Measurements from ENCODE around the gene TEKT1. TPM values are rescaled to one million over a fixed set of nuclear protein-coding genes. Genes with fewer than 3 reads are reported as not detected.

The TEKT1 gene
- total RNA-seq, 1 donor from 2014 or later = 1.6 TPM

- Mint-ChIP-seq H3K27ac (no peak overlapping the region), H3K9me3 (no peaks in the 10 kb centered on the region), H3K4me1 (ENCODE audit: unreplicated experiment) (no peaks in the 10 kb centered on the region), H3K27me3 (peaks cover 23% of the 10 kb centered on the region), H3K4me3 (no peak overlapping the region), H3K36me3 (no peaks in the 10 kb centered on the region)
- TF ChIP-seq CTCF (conservative IDR thresholded peaks at IDR 0.05) = no peak
- DNase-seq (ENCODE audit: extremely low spot score, unreplicated experiment) = no peak
These were observed 36.3 kb upstream of the TEKT1 start for GRCh38 chr17:6867849-6868248.

- H3K36me3 Mint-ChIP-seq = no peaks in the 10 kb centered on the region
- H3K9me3 Mint-ChIP-seq = no peaks in the 10 kb centered on the region
- DNase-seq (ENCODE audit: extremely low spot score, unreplicated experiment) = no peak
- H3K27ac Mint-ChIP-seq = no peak overlapping the region
- H3K4me1 Mint-ChIP-seq (ENCODE audit: unreplicated experiment) = no peaks in the 10 kb centered on the region
- no peak for TF ChIP-seq CTCF (conservative IDR thresholded peaks at IDR 0.05)
- H3K27me3 Mint-ChIP-seq = peaks cover 28% of the 10 kb centered on the region
- H3K4me3 Mint-ChIP-seq = no peak overlapping the region
These were observed 31.3 kb upstream of the TEKT1 start for GRCh38 chr17:6862825-6863224.

GRCh38 chr17:6862122-6862521 lies 30.6 kb upstream of the TEKT1 start:
- no peaks in the 10 kb centered on the region for H3K4me1 Mint-ChIP-seq (ENCODE audit: unreplicated experiment)
- TF ChIP-seq CTCF (conservative IDR thresholded peaks at IDR 0.05) = no peak

GRCh38 chr17:6857904-6858303 lies 26.4 kb upstream of the TEKT1 start:
- H3K27me3 Mint-ChIP-seq = peaks cover 40% of the 10 kb centered on the region
- no peak overlapping the region for H3K4me3 Mint-ChIP-seq

More at GRCh38 chr17:6862122-6862521, 30.6 kb upstream of the TEKT1 start:
- Mint-ChIP-seq H3K27me3 (peaks cover 32% of the 10 kb centered on the region), H3K27ac (no peak overlapping the region), H3K9me3 (no peaks in the 10 kb centered on the region), H3K36me3 (no peaks in the 10 kb centered on the region), H3K4me3 (no peak overlapping the region)
- no peak for DNase-seq (ENCODE audit: extremely low spot score, unreplicated experiment)

GRCh38 chr17:6857336-6857735 lies 25.8 kb upstream of the TEKT1 start:
- TF ChIP-seq CTCF (conservative IDR thresholded peaks at IDR 0.05) = no peak
- H3K4me3 Mint-ChIP-seq = no peak overlapping the region
- no peak overlapping the region for H3K27ac Mint-ChIP-seq
- no peaks in the 10 kb centered on the region for H3K4me1 Mint-ChIP-seq (ENCODE audit: unreplicated experiment)
- H3K36me3 Mint-ChIP-seq = no peaks in the 10 kb centered on the region
- no peak for DNase-seq (ENCODE audit: extremely low spot score, unreplicated experiment)
- H3K9me3 Mint-ChIP-seq = no peaks in the 10 kb centered on the region
- H3K27me3 Mint-ChIP-seq = peaks cover 40% of the 10 kb centered on the region

More at GRCh38 chr17:6857904-6858303, 26.4 kb upstream of the TEKT1 start:
- H3K36me3 Mint-ChIP-seq = no peaks in the 10 kb centered on the region
- no peak for TF ChIP-seq CTCF (conservative IDR thresholded peaks at IDR 0.05)
- H3K9me3 Mint-ChIP-seq = no peaks in the 10 kb centered on the region
- H3K27ac Mint-ChIP-seq = no peak overlapping the region
- no peaks in the 10 kb centered on the region for H3K4me1 Mint-ChIP-seq (ENCODE audit: unreplicated experiment)
- no peak for DNase-seq (ENCODE audit: extremely low spot score, unreplicated experiment)

GRCh38 chr17:6856051-6856450 lies 24.5 kb upstream of the TEKT1 start:
- DNase-seq (ENCODE audit: extremely low spot score, unreplicated experiment) = no peak
- no peak for TF ChIP-seq CTCF (conservative IDR thresholded peaks at IDR 0.05)
- Mint-ChIP-seq H3K27me3 (peaks cover 45% of the 10 kb centered on the region), H3K27ac (no peak overlapping the region), H3K36me3 (no peaks in the 10 kb centered on the region), H3K4me3 (no peak overlapping the region), H3K9me3 (no peaks in the 10 kb centered on the region), H3K4me1 (ENCODE audit: unreplicated experiment) (no peaks in the 10 kb centered on the region)
